Endometrium (tissue), 2 donors: ENCODE results near the gene FBN1.

Experiments
- FAIRE-seq: peaks from 2 replicates; lab custom pipeline; 2012; peaks lifted over from hg19 to GRCh38; lab: Jason Lieb, UNC
- donor health status: control.
- donor health status: control.

The FBN1 gene

GRCh38 chr15:48396020-48396419 is 249.5 kb downstream of the FBN1 start:
- no peak for FAIRE-seq

- FAIRE-seq, result no peak
These were observed 249.9 kb downstream of the FBN1 start for GRCh38 chr15:48395521-48396011.

GRCh38 chr15:48394970-48395369 is 250.5 kb downstream of the FBN1 start:
- no peak for FAIRE-seq

- no peak for FAIRE-seq
These were observed 251.6 kb downstream of the FBN1 start for GRCh38 chr15:48393645-48394506.

GRCh38 chr15:48392356-48392755 is 253.2 kb downstream of the FBN1 start:
- FAIRE-seq, result no peak

GRCh38 chr15:48391950-48392349 is 253.6 kb downstream of the FBN1 start:
- FAIRE-seq, result no peak

GRCh38 chr15:48389691-48390143 is 255.8 kb downstream of the FBN1 start:
- FAIRE-seq, result no peak

- no peak for FAIRE-seq
These were observed 256.6 kb downstream of the FBN1 start for GRCh38 chr15:48388910-48389309.

GRCh38 chr15:48388016-48388851 is 257.3 kb downstream of the FBN1 start:
- FAIRE-seq, result no peak

- FAIRE-seq, result no peak
These were observed 260.3 kb downstream of the FBN1 start for GRCh38 chr15:48385031-48385830.

GRCh38 chr15:48384616-48385015 is 260.9 kb downstream of the FBN1 start:
- no peak for FAIRE-seq

GRCh38 chr15:48383031-48383430 is 262.5 kb downstream of the FBN1 start:
- FAIRE-seq, result no peak

- FAIRE-seq, result no peak
These were observed 263.6 kb downstream of the FBN1 start for GRCh38 chr15:48381861-48382260.

GRCh38 chr15:48380198-48380597 is 265.3 kb downstream of the FBN1 start:
- FAIRE-seq, result no peak

GRCh38 chr15:48375767-48376166 is 269.7 kb downstream of the FBN1 start:
- no peak for FAIRE-seq

GRCh38 chr15:48374472-48374871 is 271.0 kb downstream of the FBN1 start:
- no peak for FAIRE-seq

GRCh38 chr15:48373821-48374451 is 271.6 kb downstream of the FBN1 start:
- FAIRE-seq, result no peak

- no peak for FAIRE-seq
These were observed 273.5 kb downstream of the FBN1 start for GRCh38 chr15:48371961-48372360.

GRCh38 chr15:48371550-48371949 is 274.0 kb downstream of the FBN1 start:
- no peak for FAIRE-seq

GRCh38 chr15:48370460-48370859 is 275.0 kb downstream of the FBN1 start:
- FAIRE-seq, result no peak

- no peak for FAIRE-seq
These were observed 278.0 kb downstream of the FBN1 start for GRCh38 chr15:48367483-48367882.
